HEK293T (cell line): ENCODE measurements around the gene CDK17.

Source experiments
- ARNT ChIP-seq: fragments of 450-650 bp; IDR thresholded peaks from 2 replicates; pipeline ENCODE4 v1.6.1; 2017; ENCODE audit warnings: mild to moderate bottlenecking
- BHLHE40 ChIP-seq: fragments of 450-650 bp; IDR thresholded peaks from 2 replicates; pipeline ENCODE4 v1.6.1; 2016; ENCODE audit warnings: mild to moderate bottlenecking, moderate library complexity, borderline replicate concordance
- CTBP1 ChIP-seq: fragments of 450-650 bp; IDR thresholded peaks from 2 replicates; pipeline ENCODE4 v1.6.1; 2016; ENCODE audit warnings: borderline replicate concordance
- FOXK2 ChIP-seq: fragments of 450-650 bp; IDR thresholded peaks from 2 replicates; pipeline ENCODE4 v1.6.1; 2016; ENCODE audit warnings: mild to moderate bottlenecking
- L3MBTL2 ChIP-seq: fragments of 450-650 bp; conservative IDR thresholded peaks from 2 replicates; pipeline ENCODE4 v1.6.1; 2016; ENCODE audit warnings: mild to moderate bottlenecking
- PKNOX1 ChIP-seq: fragments of 450-650 bp; IDR thresholded peaks from 2 replicates; pipeline ENCODE4 v1.6.1; 2016
- SP1 ChIP-seq: fragments of 450-650 bp; IDR thresholded peaks from 2 replicates; pipeline ENCODE4 v1.6.1; 2017
- TARDBP ChIP-seq: fragments of 450-650 bp; IDR thresholded peaks from 2 replicates; pipeline ENCODE4 v1.6.1; 2016
- ZNF384 ChIP-seq: fragments of 450-650 bp; IDR thresholded peaks from 2 replicates; pipeline ENCODE4 v1.6.1; 2016

- no peak for TF ChIP-seq BHLHE40
- TF ChIP-seq PKNOX1 = no peak
- no peak for TF ChIP-seq SP1
- TF ChIP-seq FOXK2 = no peak
- TF ChIP-seq L3MBTL2 = no peak
- no peak for TF ChIP-seq CTBP1
- TF ChIP-seq ARNT = no peak
- TF ChIP-seq TARDBP = no peak
- TF ChIP-seq ZNF384 = no peak
These were observed 167.1 kb downstream of the CDK17 start for GRCh38 chr12:96233168-96233567.
